Neural cell (in vitro differentiated cells): ENCODE measurements around the gene KIF1B.

Source experiments
- EP300 ChIP-seq: fragments of 450-650 bp; conservative IDR thresholded peaks from 2 replicates; pipeline ENCODE4 v1.6.1; 2014; ENCODE audit warnings: antibody characterized with exemption, mild to moderate bottlenecking, moderate library complexity; ENCODE audit not compliant: poor library complexity, severe bottlenecking
- POLR2AphosphoS5 ChIP-seq: IDR thresholded peaks from 2 replicates; pipeline ENCODE4 v1.6.1; 2012
- RAD21 ChIP-seq: fragments of 450-650 bp; conservative IDR thresholded peaks from 2 replicates; pipeline ENCODE4 v1.6.1; 2014; ENCODE audit warnings: antibody characterized with exemption, mild to moderate bottlenecking, moderate library complexity
- SMC3 ChIP-seq: fragments of 450-650 bp; conservative IDR thresholded peaks from 2 replicates; pipeline ENCODE4 v1.6.1; 2014; ENCODE audit warnings: antibody characterized with exemption, mild to moderate bottlenecking, moderate library complexity; ENCODE audit not compliant: poor library complexity
- TAF1 ChIP-seq: IDR thresholded peaks from 2 replicates; pipeline ENCODE4 v1.6.1; 2012; ENCODE audit warnings: low read depth
- TF ChIP-seq, protein P1 (sequence below): fragments of 450-650 bp; IDR thresholded peaks from 2 replicates; pipeline ENCODE4 v1.5.1; 2014; ENCODE audit warnings: antibody characterized with exemption, mild to moderate bottlenecking, moderate library complexity; ENCODE audit not compliant: poor library complexity, severe bottlenecking

- TF ChIP-seq EP300, result no peak
- no peak for TF ChIP-seq TAF1
- TF ChIP-seq, protein P1, sequence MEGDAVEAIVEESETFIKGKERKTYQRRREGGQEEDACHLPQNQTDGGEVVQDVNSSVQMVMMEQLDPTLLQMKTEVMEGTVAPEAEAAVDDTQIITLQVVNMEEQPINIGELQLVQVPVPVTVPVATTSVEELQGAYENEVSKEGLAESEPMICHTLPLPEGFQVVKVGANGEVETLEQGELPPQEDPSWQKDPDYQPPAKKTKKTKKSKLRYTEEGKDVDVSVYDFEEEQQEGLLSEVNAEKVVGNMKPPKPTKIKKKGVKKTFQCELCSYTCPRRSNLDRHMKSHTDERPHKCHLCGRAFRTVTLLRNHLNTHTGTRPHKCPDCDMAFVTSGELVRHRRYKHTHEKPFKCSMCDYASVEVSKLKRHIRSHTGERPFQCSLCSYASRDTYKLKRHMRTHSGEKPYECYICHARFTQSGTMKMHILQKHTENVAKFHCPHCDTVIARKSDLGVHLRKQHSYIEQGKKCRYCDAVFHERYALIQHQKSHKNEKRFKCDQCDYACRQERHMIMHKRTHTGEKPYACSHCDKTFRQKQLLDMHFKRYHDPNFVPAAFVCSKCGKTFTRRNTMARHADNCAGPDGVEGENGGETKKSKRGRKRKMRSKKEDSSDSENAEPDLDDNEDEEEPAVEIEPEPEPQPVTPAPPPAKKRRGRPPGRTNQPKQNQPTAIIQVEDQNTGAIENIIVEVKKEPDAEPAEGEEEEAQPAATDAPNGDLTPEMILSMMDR, result no peak
- TF ChIP-seq SMC3, result no peak
- TF ChIP-seq POLR2AphosphoS5, result no peak
- TF ChIP-seq RAD21, result no peak
These were observed 48.7 kb upstream of the KIF1B start for GRCh38 chr1:10161541-10162290.
